Measurements from ENCODE around the gene SF3B3. TPM values are rescaled to one million over a fixed set of nuclear protein-coding genes. Genes with fewer than 3 reads are reported as not detected.
"Not testable (repeated sequence)": the region's sequence is repeated elsewhere in the genome, so short reads cannot be mapped to it uniquely, and the experiment has no call there.

Gene SF3B3
- polyA plus RNA-seq, 1 donor (not counting 4 experiments of a cell fraction or from before 2014, with no cell fraction given) = 142 TPM

- H4K20me1 ChIP-seq (ENCODE audit: control insufficient read depth, extremely low read depth, insufficient read depth, low read length) = peaks cover 8% of the 10 kb centered on the region
- peaks cover 58% of the 10 kb centered on the region for H3K79me2 ChIP-seq (ENCODE audit: control insufficient read depth, insufficient read depth, low read length)
- TF ChIP-seq CTCF (optimal IDR thresholded peaks at IDR 0.05 in 1 of 3, IDR thresholded peaks at IDR 0.05 in 1 of 3, conservative IDR thresholded peaks at IDR 0.05 in 1 of 3; ENCODE audit: extremely low read depth in 1 of 3, insufficient read depth in 2 of 3, low read length in 3 of 3) (no peak), EZH2 (IDR thresholded peaks at IDR 0.05; ENCODE audit: low read length) (no peak)
- H3K9ac ChIP-seq (ENCODE audit: control insufficient read depth, extremely low read depth, insufficient read depth, low read length) = peak overlapping the region; percentile 97
- DNase-seq (ENCODE audit: low read depth, low spot score) (no peak), FAIRE-seq (no peak)
- H3K27ac ChIP-seq (ENCODE audit: control insufficient read depth, insufficient read depth, low read length) = peak overlapping the region; percentile 92
- dilution Hi-C loops (cut with MboI; ENCODE audit: extremely low pct_ligation_motif_present, low sequenced_read_pairs) = no loop called here
- no peaks in the 10 kb centered on the region for H3K9me1 ChIP-seq (ENCODE audit: control insufficient read depth, extremely low read depth, insufficient read depth, low read length)
- H3K27me3 ChIP-seq (ENCODE audit: control insufficient read depth, extremely low read depth, insufficient read depth, low read length) = no peaks in the 10 kb centered on the region
- peak overlapping the region; percentile 86 to 96 (median 94) for H3K4me3 ChIP-seq (ENCODE audit: control insufficient read depth in 2 of 3, extremely low read depth in 1 of 3, insufficient read depth in 2 of 3, low read depth in 1 of 3, low read length in 3 of 3)
- H3K4me1 ChIP-seq (ENCODE audit: control insufficient read depth, extremely low read depth, insufficient read depth, low read length) = peaks cover 26% of the 10 kb centered on the region
- H3K4me2 ChIP-seq (ENCODE audit: control insufficient read depth, extremely low read depth, insufficient read depth, low read depth, low read length) = peak overlapping the region; percentile 94
- H3K9me3 ChIP-seq (ENCODE audit: control insufficient read depth, low read depth, low read length) = no peaks in the 10 kb centered on the region
- peaks cover 2 to 16% of the 10 kb centered on the region in 2 experiments for H3K36me3 ChIP-seq (ENCODE audit: control insufficient read depth in 2 of 2, extremely low read depth in 1 of 2, insufficient read depth in 2 of 2, low read length in 2 of 2)
- peak overlapping the region; percentile 97 for H2AFZ ChIP-seq (ENCODE audit: control insufficient read depth, low read length)
Measured at GRCh38 chr16:70522216-70523075, 1.2 kb upstream of the SF3B3 start.

GRCh38 chr16:70523076-70523742, 407 bp upstream of the SF3B3 start, which contains the start of gene COG4:
Gene COG4 (minus strand): TSS chr16:70523554. CDS start chr16:70523543, 11 bp downstream.
- Histone ChIP-seq H2AFZ (ENCODE audit: control insufficient read depth, low read length) (peak within 1 kb of the TSS; percentile 97), H3K4me1 (ENCODE audit: control insufficient read depth, extremely low read depth, insufficient read depth, low read length) (peaks cover 26% of the 10 kb centered on the region), H3K27me3 (ENCODE audit: control insufficient read depth, extremely low read depth, insufficient read depth, low read length) (no peaks in the 10 kb centered on the region), H3K4me3 (ENCODE audit: control insufficient read depth in 2 of 3, extremely low read depth in 1 of 3, insufficient read depth in 2 of 3, low read depth in 1 of 3, low read length in 3 of 3) (peak within 1 kb of the TSS; percentile 86 to 96 (median 94)), H3K9me1 (ENCODE audit: control insufficient read depth, extremely low read depth, insufficient read depth, low read length) (no peaks in the 10 kb centered on the region), H3K36me3 (ENCODE audit: control insufficient read depth in 2 of 2, extremely low read depth in 1 of 2, insufficient read depth in 2 of 2, low read length in 2 of 2) (peaks cover 2 to 16% of the 10 kb centered on the region in 2 experiments), H3K4me2 (ENCODE audit: control insufficient read depth, extremely low read depth, insufficient read depth, low read depth, low read length) (peak within 1 kb of the TSS; percentile 94), H3K9ac (ENCODE audit: control insufficient read depth, extremely low read depth, insufficient read depth, low read length) (peak within 1 kb of the TSS; percentile 97), H3K9me3 (ENCODE audit: control insufficient read depth, low read depth, low read length) (no peaks in the 10 kb centered on the region), H4K20me1 (ENCODE audit: control insufficient read depth, extremely low read depth, insufficient read depth, low read length) (peaks cover 8% of the 10 kb centered on the region), H3K79me2 (ENCODE audit: control insufficient read depth, insufficient read depth, low read length) (peaks cover 66% of the 10 kb centered on the region), H3K27ac (ENCODE audit: control insufficient read depth, insufficient read depth, low read length) (peak within 1 kb of the TSS; percentile 92)
- FAIRE-seq (no peak), DNase-seq (ENCODE audit: low read depth, low spot score) (peak; percentile 32)
- TF ChIP-seq EZH2 (IDR thresholded peaks at IDR 0.05; ENCODE audit: low read length) = no peak
- TF ChIP-seq CTCF (optimal IDR thresholded peaks at IDR 0.05 in 1 of 3, IDR thresholded peaks at IDR 0.05 in 1 of 3, conservative IDR thresholded peaks at IDR 0.05 in 1 of 3; ENCODE audit: extremely low read depth in 1 of 3, insufficient read depth in 2 of 3, low read length in 3 of 3) = no peak
- dilution Hi-C loops (cut with MboI; ENCODE audit: extremely low pct_ligation_motif_present, low sequenced_read_pairs) = no loop called here

DNA sequence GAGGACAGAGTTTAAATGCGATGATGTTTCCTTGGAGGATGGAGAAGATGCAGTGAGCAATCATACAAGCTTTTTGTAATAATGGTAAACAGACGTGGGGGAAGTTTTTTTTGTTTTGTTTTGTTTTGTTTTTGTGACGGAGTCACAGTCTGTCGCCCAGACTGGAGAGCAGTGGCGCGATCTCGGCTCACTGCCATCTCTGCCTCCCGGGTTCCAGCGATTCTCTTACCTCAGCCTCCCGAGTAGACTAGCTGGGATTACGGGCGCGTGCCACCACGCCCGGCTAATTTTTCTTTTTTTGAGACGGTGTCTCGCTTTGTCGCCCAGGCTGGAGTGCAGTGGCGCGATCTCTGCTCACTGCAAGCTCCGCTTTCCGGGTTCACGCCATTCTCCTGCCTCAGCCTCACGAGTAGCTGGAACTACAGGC, 796 bp downstream of the SF3B3 start:
- H3K9me1 ChIP-seq (ENCODE audit: control insufficient read depth, extremely low read depth, insufficient read depth, low read length); H3K27me3 ChIP-seq (ENCODE audit: control insufficient read depth, extremely low read depth, insufficient read depth, low read length); FAIRE-seq; dilution Hi-C loops (cut with MboI; ENCODE audit: extremely low pct_ligation_motif_present, low sequenced_read_pairs); DNase-seq (ENCODE audit: low read depth, low spot score); H3K9me3 ChIP-seq (ENCODE audit: control insufficient read depth, low read depth, low read length): not testable (repeated sequence)
- Histone ChIP-seq H3K79me2 (ENCODE audit: control insufficient read depth, insufficient read depth, low read length) (peaks cover 78% of the 10 kb centered on the region), H3K4me2 (ENCODE audit: control insufficient read depth, extremely low read depth, insufficient read depth, low read depth, low read length) (peak overlapping the region; percentile 94), H2AFZ (ENCODE audit: control insufficient read depth, low read length) (peak overlapping the region; percentile 87), H3K4me1 (ENCODE audit: control insufficient read depth, extremely low read depth, insufficient read depth, low read length) (peaks cover 35% of the 10 kb centered on the region), H3K9ac (ENCODE audit: control insufficient read depth, extremely low read depth, insufficient read depth, low read length) (peak overlapping the region; percentile 97), H3K27ac (ENCODE audit: control insufficient read depth, insufficient read depth, low read length) (peak overlapping the region; percentile 92), H3K4me3 (ENCODE audit: control insufficient read depth in 2 of 3, extremely low read depth in 1 of 3, insufficient read depth in 2 of 3, low read depth in 1 of 3, low read length in 3 of 3) (peak overlapping the region; percentile 86 to 96 (median 94)), H4K20me1 (ENCODE audit: control insufficient read depth, extremely low read depth, insufficient read depth, low read length) (peaks cover 13% of the 10 kb centered on the region), H3K36me3 (ENCODE audit: control insufficient read depth in 2 of 2, extremely low read depth in 1 of 2, insufficient read depth in 2 of 2, low read length in 2 of 2) (peaks cover 2 to 22% of the 10 kb centered on the region in 2 experiments)
